GM21786 (cell line): ENCODE measurements around the gene RBM33.

Experiments
- ATAC-seq: cut with Tn5 transposase; IDR thresholded peaks from one replicate; pipeline ENCODE4 v1.9.1; 2021; ENCODE audit not compliant: unreplicated experiment

The RBM33 gene

GRCh38 chr7:155621418-155621980, 23.0 kb upstream of the RBM33 start:
- ATAC-seq: no peak

- no peak for ATAC-seq
Observed at GRCh38 chr7:155624412-155624811, 20.0 kb upstream of the RBM33 start.

DNA sequence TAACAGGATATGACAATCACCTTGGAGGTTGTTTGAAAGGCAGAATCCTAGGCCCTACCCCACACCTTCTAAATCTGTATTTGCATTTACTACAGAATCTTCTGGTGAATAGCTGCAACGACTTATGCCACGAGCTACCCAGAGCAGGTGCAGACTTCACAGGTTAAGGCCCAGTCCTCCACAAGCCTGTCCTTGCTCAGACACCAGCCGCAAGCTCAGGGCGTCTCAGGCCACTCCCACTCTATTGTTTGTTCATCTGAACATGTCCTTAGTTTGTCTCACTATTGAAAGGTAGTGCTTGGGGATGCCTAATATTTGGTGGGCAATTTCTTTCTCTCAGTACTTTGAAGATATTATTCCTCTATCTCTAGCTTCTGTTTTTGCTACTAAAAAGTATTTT, 18.9 kb upstream of the RBM33 start:
- ATAC-seq: no peak

GRCh38 chr7:155629171-155629570, 15.3 kb upstream of the RBM33 start:
- ATAC-seq: no peak

- no peak for ATAC-seq
Observed at GRCh38 chr7:155631155-155631554, 13.3 kb upstream of the RBM33 start.

- ATAC-seq: no peak
Observed at GRCh38 chr7:155635817-155636216, 8.6 kb upstream of the RBM33 start.

DNA sequence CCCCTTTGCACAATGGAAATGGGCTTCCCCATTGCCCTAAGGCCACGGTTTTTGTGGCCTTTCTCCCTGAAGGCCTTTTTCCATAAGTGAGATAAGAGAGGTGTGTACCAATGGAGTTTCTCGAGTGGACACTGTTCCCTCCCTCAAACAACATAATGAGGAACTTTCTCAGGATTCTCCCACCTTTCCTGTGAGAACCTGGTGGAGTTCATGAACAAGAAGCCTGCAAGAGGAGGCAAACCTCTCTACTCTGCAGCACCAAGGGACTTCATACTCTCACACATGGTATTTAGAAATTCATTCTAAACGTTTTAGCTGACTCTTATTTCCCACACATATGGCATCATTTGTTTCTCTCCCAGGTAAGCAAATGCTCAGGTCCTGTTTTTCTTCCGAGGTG, 7.3 kb upstream of the RBM33 start:
- ATAC-seq: no peak

GRCh38 chr7:155638366-155638765, 6.1 kb upstream of the RBM33 start:
- no peak for ATAC-seq

DNA sequence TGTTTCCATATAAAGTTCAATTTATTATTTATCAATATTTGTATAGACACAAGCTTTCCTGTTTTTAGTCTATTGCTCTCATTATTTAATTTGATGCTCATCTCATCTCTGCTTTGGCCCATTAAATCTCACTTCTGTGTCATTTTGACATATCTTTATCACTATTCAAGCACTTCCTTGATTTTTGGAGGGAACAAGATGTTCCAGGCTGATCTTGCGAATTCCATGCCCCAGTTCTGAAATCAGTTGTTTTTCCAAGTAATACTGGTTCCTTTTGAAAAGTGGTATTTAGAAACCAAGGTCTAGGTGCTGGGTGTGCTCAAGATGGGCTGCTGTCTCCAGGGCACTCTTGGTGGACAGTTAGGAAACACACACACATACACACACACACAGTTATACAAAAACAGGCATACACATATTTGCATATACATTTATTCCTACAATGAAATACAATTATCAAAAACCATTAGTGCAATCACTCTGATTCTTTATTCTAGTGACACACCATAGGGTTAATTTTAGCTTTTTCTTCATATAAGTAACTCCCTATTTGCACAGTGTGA, 4.4 kb upstream of the RBM33 start:
- no peak for ATAC-seq

DNA sequence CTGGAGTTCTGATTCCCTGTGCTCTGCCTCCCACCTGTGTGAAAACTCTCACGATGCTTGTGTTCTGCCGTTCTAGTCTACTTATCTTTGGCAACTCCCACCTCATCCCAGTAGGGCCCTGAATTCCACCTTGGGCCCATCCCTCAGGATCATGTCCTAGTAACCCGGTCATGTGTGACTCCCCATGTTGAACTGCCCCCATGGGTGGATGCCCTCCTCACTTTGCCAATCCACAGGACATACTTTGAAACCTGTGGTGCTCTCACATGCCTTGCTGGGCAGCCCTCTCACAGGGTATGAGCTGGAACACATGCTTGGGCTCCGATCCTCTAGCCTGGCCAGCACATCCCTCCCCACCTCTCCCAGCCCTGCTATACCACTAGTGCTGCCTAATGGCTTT, 3.8 kb upstream of the RBM33 start:
- ATAC-seq: no peak

DNA sequence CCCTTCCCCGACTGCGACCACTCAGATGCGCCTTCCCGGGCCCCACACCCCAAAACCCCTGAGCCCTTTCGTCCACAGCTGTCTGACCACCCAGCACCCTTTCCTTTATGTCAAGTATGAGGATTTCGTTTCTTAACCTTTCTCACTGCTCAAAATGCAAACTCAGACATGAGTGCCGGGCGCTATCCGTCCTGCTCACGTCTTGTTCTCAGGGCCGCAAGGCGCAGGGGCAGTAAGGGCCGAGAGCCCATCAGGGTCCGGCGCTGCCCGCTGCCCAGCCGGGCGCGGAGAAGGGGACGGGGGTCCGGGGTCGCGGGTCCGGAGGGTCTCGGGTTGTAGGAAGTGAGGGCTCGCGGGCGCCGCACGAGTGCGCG, 670 bp upstream of the RBM33 start:
- ATAC-seq: no peak

- peak; percentile 29 for ATAC-seq
Observed at GRCh38 chr7:155644971-155645509, 579 bp downstream of the RBM33 start.

GRCh38 chr7:155645662-155646061, 1.2 kb downstream of the RBM33 start:
- no peak for ATAC-seq

- no peak for ATAC-seq
Observed at GRCh38 chr7:155646669-155647068, 2.2 kb downstream of the RBM33 start.

DNA sequence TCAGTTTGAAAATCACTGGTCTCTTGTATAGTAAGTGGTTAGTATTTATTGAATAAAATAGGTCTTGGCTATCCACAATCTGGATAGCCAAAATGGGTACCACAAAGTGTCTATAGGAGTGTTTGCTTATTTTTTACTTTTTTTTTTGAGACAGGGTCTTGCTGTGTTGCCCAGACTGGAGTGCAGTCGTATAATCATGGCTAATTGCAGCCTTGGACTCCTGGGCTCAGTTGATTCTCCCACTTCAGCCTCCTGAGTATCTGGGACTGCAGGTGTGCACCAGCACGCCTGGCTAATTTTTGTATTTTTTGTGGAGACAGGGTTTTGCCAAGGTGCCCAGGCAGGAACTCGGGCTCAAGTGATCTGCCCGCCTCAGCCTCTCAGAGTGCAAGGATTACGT, 2.8 kb downstream of the RBM33 start:
- ATAC-seq: no peak

GRCh38 chr7:155647734-155648133, 3.3 kb downstream of the RBM33 start:
- no peak for ATAC-seq

- no peak for ATAC-seq
Observed at GRCh38 chr7:155648752-155649339, 4.4 kb downstream of the RBM33 start.

- ATAC-seq: no peak
Observed at GRCh38 chr7:155649588-155649987, 5.1 kb downstream of the RBM33 start.

DNA sequence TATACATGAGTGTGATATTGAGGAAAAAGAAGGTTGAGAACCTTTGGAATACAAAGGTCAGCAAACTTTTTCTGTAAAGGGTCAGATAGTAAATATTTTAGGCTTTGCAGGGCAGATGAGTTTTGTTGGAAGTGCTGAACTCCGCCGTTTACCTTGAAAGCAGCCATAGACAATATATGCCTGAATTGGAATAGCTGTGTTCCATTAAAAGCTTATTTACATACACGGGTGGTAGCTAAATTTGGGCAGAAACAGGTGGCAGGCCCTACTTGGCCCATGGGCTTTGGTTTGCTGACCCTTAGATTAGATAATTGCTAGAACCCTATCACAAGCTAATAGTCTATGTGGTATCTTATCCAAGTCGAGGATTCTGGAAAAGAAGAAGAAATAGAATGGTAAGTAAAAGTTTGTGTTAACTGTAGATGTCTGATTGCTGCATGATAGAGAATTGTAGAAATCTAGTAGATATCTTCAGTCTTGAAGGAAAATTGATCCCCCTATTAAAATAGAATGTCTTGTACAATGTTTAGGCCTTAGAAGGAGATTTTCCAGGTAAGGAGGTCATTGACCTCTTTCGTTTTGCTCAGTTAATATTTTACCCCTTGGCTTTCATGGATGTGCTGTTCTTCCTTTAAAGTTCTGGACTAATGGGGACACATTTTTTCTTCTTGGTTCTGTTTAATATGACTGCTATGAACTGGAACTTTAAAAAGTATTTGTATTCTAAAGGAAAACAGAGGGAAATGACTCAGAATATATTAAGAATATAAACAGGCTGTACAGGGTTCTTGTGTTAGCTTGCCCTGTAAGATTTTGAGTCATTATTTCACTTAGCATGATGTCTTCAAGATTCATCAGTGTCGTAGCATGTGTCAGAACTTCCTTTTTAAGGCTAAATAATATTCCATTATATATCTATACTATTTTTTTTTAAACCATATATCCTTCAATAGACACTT, 8.0 kb downstream of the RBM33 start:
- no peak for ATAC-seq

DNA sequence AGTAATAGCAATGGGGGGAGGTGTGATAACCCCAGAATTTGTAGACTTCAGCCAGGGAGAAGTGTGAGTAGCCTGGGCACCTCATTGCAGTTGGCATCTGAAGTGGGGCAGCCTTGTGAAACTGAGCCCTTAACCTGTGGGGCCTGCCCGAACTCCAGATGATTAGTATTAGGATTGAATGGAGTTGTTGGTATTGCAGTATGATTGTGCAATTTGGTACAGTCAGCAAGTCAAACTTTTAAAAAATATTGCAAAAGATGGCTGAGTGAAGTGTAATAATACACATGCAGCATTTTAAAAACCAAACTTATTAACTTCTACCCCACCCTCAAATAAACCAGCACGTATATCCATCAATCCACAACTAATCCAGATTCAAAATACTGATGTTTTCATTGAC, 9.3 kb downstream of the RBM33 start:
- no peak for ATAC-seq

DNA sequence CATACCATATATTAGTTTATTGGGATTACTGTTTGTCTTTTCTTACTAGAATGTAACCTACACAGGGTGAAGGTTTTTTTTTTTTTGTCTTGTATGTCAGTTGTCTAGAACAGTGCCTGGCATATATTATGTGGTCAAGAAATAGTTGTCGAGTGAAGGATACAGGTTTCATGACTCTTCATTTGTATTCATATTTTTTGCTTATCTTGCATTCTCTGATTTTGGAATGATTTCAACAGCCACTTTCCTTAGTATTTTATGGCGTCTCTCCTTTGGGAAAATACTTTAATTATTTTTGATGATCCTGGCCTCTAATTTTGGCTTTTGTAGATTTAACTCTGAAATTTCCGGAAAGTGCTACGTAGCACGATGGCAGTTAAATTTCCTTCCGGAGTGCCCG, 12.4 kb downstream of the RBM33 start:
- ATAC-seq: no peak
